HCT116 (cell line): ENCODE data around the gene RTL10. TPM values are rescaled to one million over a fixed set of nuclear protein-coding genes. Genes with fewer than 3 reads are reported as not detected.

ENCODE experiments used
- ATAC-seq: fragments of 200-7000 bp; cut with Tn5 transposase; 2 replicates; pipeline ENCODE4 v1.9.1; 2020; ENCODE audit warnings: mild to moderate bottlenecking, moderate library complexity
- BruUV-seq: library from RNA; stranded (reverse); fragments of 400-500 nt; replicated peaks from 2 replicates; lab custom pipeline; 2021; lab: Mats Ljungman, UMichigan
- CTCF ChIA-PET: fragments of 300-600 bp; sonication (Branson Sonifier 250); formaldehyde crosslinking; loops from one replicate; lab custom pipeline; 2021; ENCODE audit warnings: antibody characterized with exemption; lab: Charles Lee
- POLR2A ChIA-PET: fragments of 300-600, 350-600 bp; sonication (Branson Sonifier 250); formaldehyde crosslinking; loops from one replicate; lab custom pipeline; 2021; ENCODE audit warnings: antibody characterized with exemption; lab: Charles Lee
- RAD21 ChIA-PET, 2 experiments: fragments of 300-600 bp; sonication (Branson Sonifier 250); formaldehyde crosslinking; loops; one replicate each; lab custom pipeline; 2023; ENCODE audit warnings: low total read pairs in 2 of 2; ENCODE audit not compliant: uncharacterized antibody in 2 of 2, unreplicated experiment in 2 of 2, low non-redundant PET in 1 of 2; lab: Charles Lee
- DNase-seq: peaks from one replicate; pipeline ENCODE4 v3.0.0-alpha.2; 2010; ENCODE audit warnings: low read depth, low spot score
- H2AFZ ChIP-seq: fragments of 200-600 bp; shearing (Covaris generic), sonication (generic); 2 replicates; pipeline ENCODE4 v1.6.1; 2017; ENCODE audit warnings: low read depth, mixed run types, mixed read lengths, antibody characterized with exemption, low read length; ENCODE audit not compliant: poor library complexity, severe bottlenecking
- H3K27ac ChIP-seq: 2 replicates; pipeline ENCODE4 v1.5.1; 2012; ENCODE audit warnings: low read depth, low read length
- H3K27me3 ChIP-seq: fragments of 200-600 bp; sonication (generic); 2 replicates; pipeline ENCODE4 v1.6.1; 2016; ENCODE audit warnings: mixed run types, low read length, mixed read lengths; ENCODE audit not compliant: insufficient read depth
- H3K36me3 ChIP-seq, 2 experiments: fragments of 200-500 bp in 1 of 2; fragments of 200-600 bp in 1 of 2; sonication (Bioruptor generic) in 1 of 2; sonication (generic) in 1 of 2; 2 replicates each; pipeline versions ENCODE4 v1.5.1 to v1.6.1; 2014 to 2016; ENCODE audit warnings: low read length in 2 of 2, inconsistent platforms in 1 of 2, mixed read lengths in 1 of 2, mixed run types in 1 of 2; ENCODE audit not compliant: insufficient read depth in 2 of 2, control insufficient read depth in 1 of 2
- H3K4me1 ChIP-seq, 2 experiments: fragments of 200-600 bp in 1 of 2; sonication (generic) in 1 of 2; 2 replicates each; pipeline versions ENCODE4 v1.5.1 to v1.6.1; 2012 to 2017; ENCODE audit warnings: low read length in 2 of 2, inconsistent platforms in 1 of 2, mild to moderate bottlenecking in 1 of 2, mixed read lengths in 1 of 2, mixed run types in 1 of 2, moderate library complexity in 1 of 2; ENCODE audit not compliant: insufficient read depth in 2 of 2, control insufficient read depth in 1 of 2
- H3K4me2 ChIP-seq: fragments of 200-600 bp; sonication (generic); 2 replicates; pipeline ENCODE4 v1.6.1; 2017; ENCODE audit warnings: mixed run types, low read length, mixed read lengths
- H3K4me3 ChIP-seq, 2 experiments: fragments of 200-600 bp in 1 of 2; sonication (generic) in 1 of 2; replicated peaks in 1 of 2; 2 replicates each; pipeline ENCODE4 v1.5.1; 2011 to 2016; ENCODE audit warnings: low read length in 2 of 2, control low read depth in 1 of 2, low read depth in 1 of 2, mild to moderate bottlenecking in 1 of 2, mixed read lengths in 1 of 2, mixed run types in 1 of 2
- H3K79me2 ChIP-seq: fragments of 200-600 bp; sonication (generic); 2 replicates; pipeline ENCODE4 v1.6.1; 2017; ENCODE audit warnings: mild to moderate bottlenecking, mixed run types, low read length, moderate library complexity, mixed read lengths; ENCODE audit not compliant: insufficient read depth
- H3K9ac ChIP-seq: fragments of 200-600 bp; sonication (generic); 2 replicates; pipeline ENCODE4 v1.6.1; 2016; ENCODE audit warnings: low read length, mixed read lengths
- H3K9me2 ChIP-seq: fragments of 200-600 bp; sonication (generic), shearing (Covaris generic); 2 replicates; pipeline ENCODE4 v1.6.1; 2017; ENCODE audit warnings: mixed run types, mild to moderate bottlenecking, moderate library complexity; ENCODE audit not compliant: insufficient read depth
- H3K9me3 ChIP-seq, 2 experiments: fragments of 200-500 bp in 1 of 2; fragments of 200-600 bp in 1 of 2; sonication (Bioruptor generic) in 1 of 2; sonication (generic) in 1 of 2; 2 replicates each; pipeline ENCODE4 v1.6.1; 2014 to 2017; ENCODE audit warnings: low read length in 2 of 2, mixed read lengths in 2 of 2, inconsistent platforms in 1 of 2, low read depth in 1 of 2, mild to moderate bottlenecking in 1 of 2, mixed run types in 1 of 2, moderate library complexity in 1 of 2; ENCODE audit not compliant: control insufficient read depth in 1 of 2, insufficient read depth in 1 of 2
- H4K20me1 ChIP-seq: fragments of 200-600 bp; sonication (generic), shearing (Covaris generic); 2 replicates; pipeline ENCODE4 v1.6.1; 2017; ENCODE audit warnings: mixed run types, mild to moderate bottlenecking, moderate library complexity; ENCODE audit not compliant: insufficient read depth
- ATF3 ChIP-seq: IDR thresholded peaks from 2 replicates; pipeline ENCODE4 v1.6.1; 2012
- CEBPB ChIP-seq: IDR thresholded peaks from 2 replicates; pipeline ENCODE4 v1.6.1; 2012; ENCODE audit warnings: low read depth
- EGR1 ChIP-seq: IDR thresholded peaks from 2 replicates; pipeline ENCODE4 v1.6.1; 2012; ENCODE audit warnings: low read depth
- ELF1 ChIP-seq: IDR thresholded peaks from 2 replicates; pipeline ENCODE4 v1.6.1; 2012; ENCODE audit warnings: low read depth, borderline replicate concordance
- EZH2 ChIP-seq: fragments of 200-600 bp; sonication (generic); IDR thresholded peaks from 2 replicates; pipeline ENCODE4 v1.6.1; 2017; ENCODE audit warnings: antibody characterized with exemption, mixed run types
- FOSL1 ChIP-seq: IDR thresholded peaks from 2 replicates; pipeline ENCODE4 v1.6.1; 2012; ENCODE audit warnings: low read depth
- JUND ChIP-seq: IDR thresholded peaks from 2 replicates; pipeline ENCODE4 v1.6.1; 2012
- POLR2A ChIP-seq: IDR thresholded peaks from 2 replicates; pipeline ENCODE4 v1.7.0; 2011; ENCODE audit warnings: borderline replicate concordance; ENCODE audit not compliant: insufficient read depth, insufficient read length; ENCODE audit errors: extremely low read depth
- POLR2AphosphoS5 ChIP-seq: IDR thresholded peaks from 2 replicates; pipeline ENCODE4 v1.6.1; 2011; ENCODE audit warnings: mild to moderate bottlenecking, low read depth, low read length, moderate library complexity
- RAD21 ChIP-seq: IDR thresholded peaks from 2 replicates; pipeline ENCODE4 v1.6.1; 2012; ENCODE audit warnings: low read depth, mild to moderate bottlenecking
- SIN3A ChIP-seq: IDR thresholded peaks from 2 replicates; pipeline ENCODE4 v1.6.1; 2012; ENCODE audit warnings: low read depth
- SRF ChIP-seq: IDR thresholded peaks from 2 replicates; pipeline ENCODE4 v1.6.1; 2012; ENCODE audit warnings: low read depth
- TCF7L2 ChIP-seq: IDR thresholded peaks from 2 replicates; pipeline ENCODE4 v1.7.0; 2011; ENCODE audit warnings: borderline replicate concordance, inconsistent platforms; ENCODE audit not compliant: insufficient read depth, insufficient read length; ENCODE audit errors: extremely low read depth
- ZFX ChIP-seq: fragments of 450-650 bp; IDR thresholded peaks from 2 replicates; pipeline ENCODE4 v1.6.1; 2017
- ZNF274 ChIP-seq: fragments of 200-500 bp; sonication (Bioruptor generic); IDR thresholded peaks from 2 replicates; pipeline ENCODE4 v1.6.1; 2014; ENCODE audit warnings: mild to moderate bottlenecking, low read depth, low read length, inconsistent platforms
- intact Hi-C: fragments of 100-400 bp; cut with micrococcal nuclease; formaldehyde crosslinking; loops from 2 replicates; pipeline ENCODE4 v1.10.0; 2022
- total RNA-seq: library from RNA; stranded (reverse); gene quantifications from one replicate; pipeline ENCODE4 v1.2.1, GENCODE V29; 2021; ENCODE audit not compliant: unreplicated experiment
- TF ChIP-seq, protein P1 (sequence below): IDR thresholded peaks from 2 replicates; pipeline ENCODE4 v1.6.1; 2012
- TF ChIP-seq, protein P2 (sequence below): IDR thresholded peaks from 2 replicates; pipeline ENCODE4 v1.6.1; 2012; ENCODE audit warnings: low read depth

Gene RTL10
- total RNA-seq, 1 experiment from 2014 or later = 24.6 TPM

GRCh38 chr22:19877626-19878339 lies 23.1 kb upstream of the RTL10 start:
- Histone ChIP-seq H3K36me3 (no peaks in the 10 kb centered on the region), H2AFZ (no peak overlapping the region), H3K79me2 (no peaks in the 10 kb centered on the region), H3K9ac (no peak overlapping the region), H3K9me3 (no peaks in the 10 kb centered on the region), H3K27ac (no peak overlapping the region), H3K27me3 (no peaks in the 10 kb centered on the region), H3K4me3 (no peak overlapping the region), H3K9me2 (no peaks in the 10 kb centered on the region), H3K4me1 (peaks cover 23 to 33% of the 10 kb centered on the region in 2 experiments), H3K4me2 (no peak overlapping the region), H4K20me1 (no peaks in the 10 kb centered on the region)
- no peak for DNase-seq
- RAD21 ChIA-PET = interaction anchor here in 1 of 2 experiments (0.6 kb wide), 1 partner anchor 198 kb away, joined by 3 read pairs; no protein-coding TSS in a partner anchor
- intact Hi-C loops = no loop called here
- POLR2A ChIA-PET = no interaction called here
- no TSS peak for BruUV-seq
- CTCF ChIA-PET = no interaction called here
- TF ChIP-seq, protein P1, sequence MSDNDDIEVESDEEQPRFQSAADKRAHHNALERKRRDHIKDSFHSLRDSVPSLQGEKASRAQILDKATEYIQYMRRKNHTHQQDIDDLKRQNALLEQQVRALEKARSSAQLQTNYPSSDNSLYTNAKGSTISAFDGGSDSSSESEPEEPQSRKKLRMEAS = no peak
- TF ChIP-seq TCF7L2 (no peak), ZFX (no peak)
- ATAC-seq = no peak

- H3K4me2 ChIP-seq = no peak overlapping the region
- no peak overlapping the region for H3K4me3 ChIP-seq
- no peaks in the 10 kb centered on the region for H3K79me2 ChIP-seq
- no peaks in the 10 kb centered on the region for H3K36me3 ChIP-seq
- H3K4me1 ChIP-seq = peaks cover 17 to 26% of the 10 kb centered on the region in 2 experiments
- H3K27me3 ChIP-seq = no peaks in the 10 kb centered on the region
- intact Hi-C loops = no loop called here
- DNase-seq (no peak), ATAC-seq (no peak)
- RAD21 ChIA-PET = interaction anchor here in 1 of 2 experiments (0.6 kb wide), 1 partner anchor 197 kb away, joined by 3 read pairs; no protein-coding TSS in a partner anchor
- POLR2A ChIA-PET = no interaction called here
- H3K9ac ChIP-seq = no peak overlapping the region
- no TSS peak for BruUV-seq
- no peaks in the 10 kb centered on the region for H3K9me3 ChIP-seq
- no peaks in the 10 kb centered on the region for H4K20me1 ChIP-seq
- no peak overlapping the region for H3K27ac ChIP-seq
- no peak overlapping the region for H2AFZ ChIP-seq
- CTCF ChIA-PET = no interaction called here
- H3K9me2 ChIP-seq = no peaks in the 10 kb centered on the region
- TF ChIP-seq SRF = no peak
- TF ChIP-seq, protein P2, sequence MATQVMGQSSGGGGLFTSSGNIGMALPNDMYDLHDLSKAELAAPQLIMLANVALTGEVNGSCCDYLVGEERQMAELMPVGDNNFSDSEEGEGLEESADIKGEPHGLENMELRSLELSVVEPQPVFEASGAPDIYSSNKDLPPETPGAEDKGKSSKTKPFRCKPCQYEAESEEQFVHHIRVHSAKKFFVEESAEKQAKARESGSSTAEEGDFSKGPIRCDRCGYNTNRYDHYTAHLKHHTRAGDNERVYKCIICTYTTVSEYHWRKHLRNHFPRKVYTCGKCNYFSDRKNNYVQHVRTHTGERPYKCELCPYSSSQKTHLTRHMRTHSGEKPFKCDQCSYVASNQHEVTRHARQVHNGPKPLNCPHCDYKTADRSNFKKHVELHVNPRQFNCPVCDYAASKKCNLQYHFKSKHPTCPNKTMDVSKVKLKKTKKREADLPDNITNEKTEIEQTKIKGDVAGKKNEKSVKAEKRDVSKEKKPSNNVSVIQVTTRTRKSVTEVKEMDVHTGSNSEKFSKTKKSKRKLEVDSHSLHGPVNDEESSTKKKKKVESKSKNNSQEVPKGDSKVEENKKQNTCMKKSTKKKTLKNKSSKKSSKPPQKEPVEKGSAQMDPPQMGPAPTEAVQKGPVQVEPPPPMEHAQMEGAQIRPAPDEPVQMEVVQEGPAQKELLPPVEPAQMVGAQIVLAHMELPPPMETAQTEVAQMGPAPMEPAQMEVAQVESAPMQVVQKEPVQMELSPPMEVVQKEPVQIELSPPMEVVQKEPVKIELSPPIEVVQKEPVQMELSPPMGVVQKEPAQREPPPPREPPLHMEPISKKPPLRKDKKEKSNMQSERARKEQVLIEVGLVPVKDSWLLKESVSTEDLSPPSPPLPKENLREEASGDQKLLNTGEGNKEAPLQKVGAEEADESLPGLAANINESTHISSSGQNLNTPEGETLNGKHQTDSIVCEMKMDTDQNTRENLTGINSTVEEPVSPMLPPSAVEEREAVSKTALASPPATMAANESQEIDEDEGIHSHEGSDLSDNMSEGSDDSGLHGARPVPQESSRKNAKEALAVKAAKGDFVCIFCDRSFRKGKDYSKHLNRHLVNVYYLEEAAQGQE = no peak
- no peak for TF ChIP-seq FOSL1
- no peak for TF ChIP-seq RAD21
- TF ChIP-seq SIN3A = no peak
- no peak for TF ChIP-seq POLR2AphosphoS5
- no peak for TF ChIP-seq ZNF274
- TF ChIP-seq JUND = no peak
- TF ChIP-seq, protein P1 = no peak
- TF ChIP-seq ATF3 = no peak
- no peak for TF ChIP-seq TCF7L2
- TF ChIP-seq ELF1 = no peak
- no peak for TF ChIP-seq EGR1
- TF ChIP-seq POLR2A = no peak
- no peak for TF ChIP-seq CEBPB
- no peak for TF ChIP-seq EZH2
These were observed 22.4 kb upstream of the RTL10 start for GRCh38 chr22:19876941-19877625.
